HepG2 (cell line): ENCODE measurements around the gene TMEM187. TPM values are rescaled to one million over a fixed set of nuclear protein-coding genes. Genes with fewer than 3 reads are reported as not detected.
A peak's percentile ranks its signal among the peaks of the same experiment; 100 is the strongest.

Source experiments
- ATAC-seq: fragments of 200-7000 bp; cut with Tn5 transposase; 3 replicates; pipeline ENCODE4 v1.9.1; 2020; ENCODE audit warnings: mild to moderate bottlenecking, moderate library complexity
- BruUV-seq: library from RNA; stranded (reverse); fragments of 400-500 nt; replicated peaks from 2 replicates; lab custom pipeline; 2021; lab: Mats Ljungman, UMichigan
- CTCF ChIA-PET: fragments of 300-600 bp; formaldehyde crosslinking; extraction: SDS; loops from one replicate; lab custom pipeline; 2021; ENCODE audit warnings: low total read pairs, inconsistent platforms, low intra/inter-chr PET ratio; lab: Yijun Ruan, JAX
- POLR2A ChIA-PET: fragments of 350-600 bp; sonication (Branson Sonifier 250); formaldehyde crosslinking; loops from one replicate; lab custom pipeline; 2020; ENCODE audit warnings: antibody characterized with exemption, inconsistent platforms; lab: Yijun Ruan, JAX
- DNase-seq: peaks from one replicate; pipeline ENCODE4 v3.0.0-alpha.2; 2015; ENCODE audit warnings: low spot score
- FAIRE-seq: peaks from 3 replicates; lab custom pipeline; 2011; peaks lifted over from hg19 to GRCh38; lab: Jason Lieb, UNC
- H2AFZ ChIP-seq: one replicate; pipeline ENCODE4 v1.6.1; 2011; ENCODE audit warnings: low read length, inconsistent platforms
- H3K27ac ChIP-seq: fragments of 300-600 bp; 3 replicates; pipeline ENCODE4 v1.8.0; 2011; ENCODE audit warnings: mixed run types, mild to moderate bottlenecking, mixed read lengths, low read length, inconsistent platforms; ENCODE audit not compliant: insufficient read depth; ENCODE audit errors: extremely low read length
- H3K27me3 ChIP-seq, 2 experiments: fragments of 200-600 bp in 1 of 2; 2 replicates in 1 of 2; 3 replicates in 1 of 2; pipeline versions ENCODE4 v1.6.0 to v1.8.0; 2011; ENCODE audit warnings: low read length in 2 of 2, mild to moderate bottlenecking in 2 of 2, moderate library complexity in 2 of 2, inconsistent platforms in 1 of 2; ENCODE audit not compliant: insufficient read depth in 2 of 2, control insufficient read depth in 1 of 2
- H3K36me3 ChIP-seq, 2 experiments: fragments of 200-600 bp in 1 of 2; replicated peaks in 1 of 2; 2 replicates in 1 of 2; 3 replicates in 1 of 2; pipeline versions ENCODE4 v1.5.1 to v1.8.0; 2011; ENCODE audit warnings: low read length in 2 of 2, inconsistent platforms in 1 of 2; ENCODE audit not compliant: insufficient read depth in 2 of 2, control insufficient read depth in 1 of 2
- H3K4me1 ChIP-seq: 2 replicates; pipeline ENCODE4 v1.5.1; 2012; ENCODE audit warnings: low read length, inconsistent platforms; ENCODE audit not compliant: insufficient read depth
- H3K4me2 ChIP-seq: 2 replicates; pipeline ENCODE4 v1.6.0; 2011; ENCODE audit warnings: low read depth, low read length, inconsistent platforms
- H3K4me3 ChIP-seq, 3 experiments: fragments of 200-600 bp in 1 of 3; sonication (generic), shearing (Covaris generic) in 1 of 3; replicated peaks in 1 of 3; 2 replicates each; pipeline ENCODE4 v1.5.1; 2011 to 2016; ENCODE audit warnings: low read length in 3 of 3, inconsistent platforms in 2 of 3, low read depth in 2 of 3, mild to moderate bottlenecking in 2 of 3, control low read depth in 1 of 3, mixed read lengths in 1 of 3; ENCODE audit not compliant: insufficient read depth in 1 of 3
- H3K79me2 ChIP-seq: one replicate; pipeline ENCODE4 v1.6.1; 2011; ENCODE audit warnings: low read length, inconsistent platforms; ENCODE audit not compliant: insufficient read depth
- H3K9ac ChIP-seq: 2 replicates; pipeline ENCODE4 v1.6.0; 2011; ENCODE audit warnings: mild to moderate bottlenecking, low read depth, low read length, inconsistent platforms; ENCODE audit not compliant: insufficient read depth
- H3K9me3 ChIP-seq: 2 replicates; pipeline ENCODE4 v1.5.1; 2012; ENCODE audit warnings: mild to moderate bottlenecking, low read length
- H4K20me1 ChIP-seq: 2 replicates; pipeline ENCODE4 v1.6.0; 2011; ENCODE audit warnings: inconsistent platforms, mild to moderate bottlenecking, low read length, moderate library complexity; ENCODE audit not compliant: insufficient read depth
- BHLHE40 ChIP-seq: IDR thresholded peaks from 2 replicates; pipeline ENCODE4 v1.6.1; 2011; ENCODE audit warnings: low read length, improper control_type of control experiment
- GMEB1 ChIP-seq: sonication (generic); formaldehyde crosslinking; IDR thresholded peaks from 2 replicates; pipeline ENCODE4 v1.5.1; 2020; ENCODE audit warnings: missing genetic modification reagents, mild to moderate bottlenecking, borderline replicate concordance
- ZNF263 ChIP-seq: sonication (generic); formaldehyde crosslinking; IDR thresholded peaks from 2 replicates; pipeline ENCODE4 v1.4.0; 2020; ENCODE audit warnings: missing genetic modification reagents
- WGBS: methylation state at CpG from one replicate; pipeline ENCODE4 v1.1.6; 2017; ENCODE audit warnings: low lambda C conversion rate; 5-methylcytosine and 5-hydroxymethylcytosine counted together
- in situ Hi-C: cut with HindIII; loops from 2 replicates; pipeline ENCODE4 v1.10.0; 2017; ENCODE audit warnings: low pct_unique_long_range_greater_than_20kb; ENCODE audit not compliant: extremely low pct_ligation_motif_present
- intact Hi-C: fragments of 100-400 bp; cut with micrococcal nuclease; formaldehyde crosslinking; loops from one replicate; pipeline ENCODE4 v1.10.0; 2022; ENCODE audit not compliant: unreplicated experiment
- polyA plus RNA-seq, 8 experiments: library from polyadenylated mRNA; depleted of rRNA in 3 of 8; stranded (reverse) in 7 of 8; unstranded in 1 of 8; fragments of >200 nt; fragmentation: Illumina TruSeq in 4 of 8; extraction: Trizol in 4 of 8; gene quantifications; 2 replicates each; pipeline versions ENCODE4 v1.2.1 to v1.2.3, GENCODE V29; 2011 to 2016; ENCODE audit warnings: low read depth in 4 of 8, missing spikeins in 1 of 8, mixed read lengths in 1 of 8; ENCODE audit not compliant: insufficient read depth in 1 of 8
- total RNA-seq, 5 experiments: library from RNA; depleted of rRNA; stranded (reverse); fragments of >200 nt; fragmentation: Illumina TruSeq; extraction: Trizol; gene quantifications; 2 replicates each; pipeline ENCODE4 v1.2.3, GENCODE V29; 2016; ENCODE audit warnings: low read depth in 1 of 5
- TF ChIP-seq, protein P1 (sequence below): sonication (generic); IDR thresholded peaks from 2 replicates; pipeline ENCODE4 v1.6.1; 2016; ENCODE audit warnings: low read depth, borderline replicate concordance

The TMEM187 gene
- total and polyA plus RNA-seq, 2 of the 13 experiments (the other 11 are each of a cell fraction or from before 2014, with no cell fraction given): 2.2 to 6.2 TPM

DNA sequence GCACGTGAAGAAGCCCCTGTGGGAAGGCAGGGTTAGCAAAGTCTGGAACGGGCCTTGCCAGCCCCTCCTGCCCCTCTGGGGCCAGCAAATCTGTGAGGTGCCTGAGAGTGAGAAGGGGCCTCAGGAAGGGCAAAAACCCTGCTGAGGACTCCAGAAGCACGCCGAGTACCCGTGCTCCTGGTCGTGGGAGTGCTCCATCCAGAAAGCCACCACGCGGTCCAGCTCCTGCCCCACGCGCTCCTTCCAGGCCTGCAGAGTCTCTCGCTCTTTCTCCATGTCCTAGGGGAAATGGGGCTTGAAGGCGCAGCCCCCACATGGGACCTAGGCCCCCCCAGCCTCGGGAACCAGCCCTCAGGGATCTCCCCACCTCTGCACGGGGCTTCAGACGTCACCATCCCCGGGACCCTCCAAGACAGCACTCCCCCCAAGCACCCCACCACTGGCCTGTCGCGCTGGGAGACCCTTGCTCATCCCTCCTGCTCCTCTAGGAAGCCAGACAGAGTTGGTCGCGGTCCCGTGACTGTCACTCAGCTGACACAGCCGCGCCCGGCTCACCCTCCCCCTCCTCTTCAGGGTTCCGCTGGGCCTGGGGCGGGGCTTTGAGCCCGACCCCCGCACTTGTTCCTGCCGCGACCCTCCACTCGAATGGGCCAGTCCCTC, 28.3 kb upstream of the TMEM187 start, which contains the start of gene RENBP:
RENBP (minus strand) TSS at position 504 of the 660 bp plus-strand sequence; CDS start at position 471, 33 bp downstream.
- peak; percentile 46; the same call in 1 of the 2 replicates for TF ChIP-seq BHLHE40
- TF ChIP-seq, protein P1, sequence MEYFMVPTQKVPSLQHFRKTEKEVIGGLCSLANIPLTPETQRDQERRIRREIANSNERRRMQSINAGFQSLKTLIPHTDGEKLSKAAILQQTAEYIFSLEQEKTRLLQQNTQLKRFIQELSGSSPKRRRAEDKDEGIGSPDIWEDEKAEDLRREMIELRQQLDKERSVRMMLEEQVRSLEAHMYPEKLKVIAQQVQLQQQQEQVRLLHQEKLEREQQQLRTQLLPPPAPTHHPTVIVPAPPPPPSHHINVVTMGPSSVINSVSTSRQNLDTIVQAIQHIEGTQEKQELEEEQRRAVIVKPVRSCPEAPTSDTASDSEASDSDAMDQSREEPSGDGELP: peak; percentile 40; the same call in 1 of the 2 replicates
- peak; percentile 79 for TF ChIP-seq ZNF263 (CRISPR knock-in tag)
- no peak for TF ChIP-seq GMEB1 (CRISPR knock-in tag)
- no peak for DNase-seq
- no peak within 1 kb of the TSS for H3K9ac ChIP-seq
- H3K4me1 ChIP-seq: peaks cover 59% of the 10 kb centered on the region
- intact Hi-C loops (loop anchor here (10.0 kb wide), 1 partner anchor 179 kb away; the partner anchor contains the start of gene PLXNB3), in situ Hi-C loops (no loop called here)
- no peak for ATAC-seq
- H3K27ac ChIP-seq: no peak within 1 kb of the TSS
- BruUV-seq: no TSS peak
- no peak within 1 kb of the TSS; the same call in 1 of the 2 replicates for H3K4me2 ChIP-seq
- H3K27me3 ChIP-seq: no peaks in the 10 kb centered on the region
- no peak for FAIRE-seq
- POLR2A ChIA-PET: interaction anchor here (1.4 to 5.8 kb wide), 2 partner anchors 9 to 16 kb away, joined by 5 to 82 read pairs; partner anchors contain the start of gene NAA10
- no peaks in the 10 kb centered on the region for H3K79me2 ChIP-seq
- CTCF ChIA-PET: no interaction called here
- no peaks in the 10 kb centered on the region for H3K36me3 ChIP-seq
- no peak within 1 kb of the TSS; a peak in 1 of 6 replicates for H3K4me3 ChIP-seq
- no peaks in the 10 kb centered on the region for H4K20me1 ChIP-seq
- H2AFZ ChIP-seq: no peak within 1 kb of the TSS
- H3K9me3 ChIP-seq: no peaks in the 10 kb centered on the region
- WGBS: no CpG with 5 or more reads among the region's 31 CpGs
